22Rv1 (cell line): ENCODE results near the gene PNLIPRP2.

Experiments used
- H3K27ac ChIP-seq: fragments of 450-650 bp; 2 replicates; pipeline ENCODE4 v1.5.1; 2017
- ZFX ChIP-seq: fragments of 450-650 bp; IDR thresholded peaks from 2 replicates; pipeline ENCODE4 v1.6.1; 2017; ENCODE audit warnings: antibody characterized with exemption, borderline replicate concordance
- TF ChIP-seq, protein P1 (sequence below): fragments of 450-650 bp; IDR thresholded peaks from 2 replicates; pipeline ENCODE4 v1.5.1; 2017; ENCODE audit warnings: mild to moderate bottlenecking

Gene PNLIPRP2

DNA sequence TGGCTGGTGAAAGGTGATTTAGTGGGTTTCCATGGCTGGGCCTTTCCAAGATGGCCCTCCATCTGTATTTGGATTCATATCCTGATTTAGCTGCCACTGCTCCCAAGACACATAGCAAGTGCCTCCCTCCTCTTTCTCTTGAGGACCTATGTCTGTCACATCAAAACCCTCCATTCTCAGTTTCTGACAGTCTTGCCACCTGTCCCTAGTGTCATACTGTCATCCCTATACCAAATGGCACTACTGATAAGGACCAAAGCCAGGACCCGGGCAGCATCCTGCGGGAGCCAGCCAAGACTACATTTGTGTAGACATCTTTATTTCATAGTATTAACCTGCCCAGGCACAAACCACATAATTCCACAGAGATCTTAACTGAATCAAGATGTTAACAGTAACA is 34.8 kb downstream of the PNLIPRP2 start:
- TF ChIP-seq, protein P1, sequence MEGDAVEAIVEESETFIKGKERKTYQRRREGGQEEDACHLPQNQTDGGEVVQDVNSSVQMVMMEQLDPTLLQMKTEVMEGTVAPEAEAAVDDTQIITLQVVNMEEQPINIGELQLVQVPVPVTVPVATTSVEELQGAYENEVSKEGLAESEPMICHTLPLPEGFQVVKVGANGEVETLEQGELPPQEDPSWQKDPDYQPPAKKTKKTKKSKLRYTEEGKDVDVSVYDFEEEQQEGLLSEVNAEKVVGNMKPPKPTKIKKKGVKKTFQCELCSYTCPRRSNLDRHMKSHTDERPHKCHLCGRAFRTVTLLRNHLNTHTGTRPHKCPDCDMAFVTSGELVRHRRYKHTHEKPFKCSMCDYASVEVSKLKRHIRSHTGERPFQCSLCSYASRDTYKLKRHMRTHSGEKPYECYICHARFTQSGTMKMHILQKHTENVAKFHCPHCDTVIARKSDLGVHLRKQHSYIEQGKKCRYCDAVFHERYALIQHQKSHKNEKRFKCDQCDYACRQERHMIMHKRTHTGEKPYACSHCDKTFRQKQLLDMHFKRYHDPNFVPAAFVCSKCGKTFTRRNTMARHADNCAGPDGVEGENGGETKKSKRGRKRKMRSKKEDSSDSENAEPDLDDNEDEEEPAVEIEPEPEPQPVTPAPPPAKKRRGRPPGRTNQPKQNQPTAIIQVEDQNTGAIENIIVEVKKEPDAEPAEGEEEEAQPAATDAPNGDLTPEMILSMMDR = no peak
- no peak for TF ChIP-seq ZFX
- no peak overlapping the region for H3K27ac ChIP-seq

DNA sequence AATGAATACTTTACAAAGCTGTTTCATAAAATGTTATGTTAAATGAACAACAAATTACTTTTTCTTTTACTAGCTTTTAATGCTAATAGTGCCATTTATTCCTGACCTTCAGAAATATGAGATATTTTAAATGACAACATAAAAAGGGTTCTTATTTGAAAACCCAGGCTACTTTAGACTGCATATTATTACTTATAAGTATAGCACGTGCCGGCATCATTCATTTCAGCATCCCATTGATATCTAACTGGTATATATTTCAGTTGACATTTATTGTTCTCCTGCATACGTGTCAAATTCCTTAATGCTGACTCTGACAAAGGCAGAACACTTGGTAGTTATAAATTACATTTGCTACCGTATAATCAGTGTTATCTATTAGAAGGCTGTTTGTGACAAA is 35.3 kb downstream of the PNLIPRP2 start:
- no peak overlapping the region for H3K27ac ChIP-seq
- no peak for TF ChIP-seq ZFX
- TF ChIP-seq, protein P1 = no peak

DNA sequence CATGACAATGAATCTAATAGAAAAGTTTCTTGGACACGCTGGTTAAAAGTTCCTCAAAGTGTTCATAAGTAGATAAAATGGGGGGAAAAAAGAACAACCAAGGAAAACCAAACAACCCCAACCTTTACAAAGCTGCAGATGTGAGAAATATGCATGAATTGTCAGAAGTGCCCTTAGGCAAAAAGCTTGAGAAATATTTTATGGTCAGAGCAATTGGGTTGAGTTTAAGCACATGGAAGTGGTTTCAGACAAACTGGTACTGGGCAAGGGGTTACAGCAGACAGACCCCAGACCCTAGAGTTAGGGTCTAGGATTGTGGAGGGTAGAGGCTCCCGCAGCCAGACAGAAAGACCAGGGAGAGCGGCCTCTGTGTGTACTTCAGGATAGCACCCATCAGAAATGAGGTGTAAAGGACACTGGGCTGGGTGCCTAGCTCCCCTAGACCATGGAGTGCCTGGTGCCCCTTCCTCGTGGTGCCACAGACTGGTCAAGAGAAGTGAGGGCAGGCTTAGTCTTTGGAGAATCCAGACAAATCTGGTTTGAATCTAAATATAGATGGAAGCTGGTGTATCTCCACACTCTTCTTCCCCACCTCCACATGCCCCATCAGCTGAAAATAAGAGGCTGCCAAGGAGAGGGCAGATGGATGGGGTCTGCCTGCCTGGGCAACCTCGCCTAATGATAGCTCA is 37.3 kb downstream of the PNLIPRP2 start:
- no peak for TF ChIP-seq ZFX
- TF ChIP-seq, protein P1 = no peak
- H3K27ac ChIP-seq = no peak overlapping the region

DNA sequence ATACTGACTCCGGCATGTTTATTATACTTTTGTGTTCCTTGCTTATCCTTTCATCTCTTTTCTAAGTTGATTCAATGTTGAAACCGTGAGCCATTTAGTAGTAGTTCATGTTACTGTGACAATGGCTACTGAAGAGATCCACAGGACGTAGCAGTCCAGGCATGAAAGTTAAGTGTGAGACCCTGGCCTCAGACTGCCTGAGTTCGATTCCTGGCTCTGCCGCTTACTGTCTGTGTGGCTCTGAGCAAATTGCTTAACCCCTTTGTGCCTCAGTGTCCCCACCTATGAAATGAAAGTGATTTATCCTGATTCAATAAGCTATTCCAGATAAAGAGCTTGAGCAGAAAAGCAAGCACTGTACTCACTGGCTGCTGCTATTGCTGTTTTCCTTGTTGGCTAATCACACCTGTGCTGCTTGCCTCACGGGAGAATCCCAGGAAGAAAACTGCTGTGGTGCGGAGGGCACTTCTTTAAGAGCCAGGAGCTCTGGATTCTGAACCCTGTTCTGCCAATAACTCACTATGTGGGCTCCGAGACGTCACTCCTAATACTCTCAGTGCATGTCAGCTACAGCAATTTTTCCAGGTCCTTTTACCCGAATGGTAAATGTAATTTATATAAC is 38.4 kb downstream of the PNLIPRP2 start:
- no peak overlapping the region for H3K27ac ChIP-seq
- TF ChIP-seq, protein P1 = no peak
- no peak for TF ChIP-seq ZFX

DNA sequence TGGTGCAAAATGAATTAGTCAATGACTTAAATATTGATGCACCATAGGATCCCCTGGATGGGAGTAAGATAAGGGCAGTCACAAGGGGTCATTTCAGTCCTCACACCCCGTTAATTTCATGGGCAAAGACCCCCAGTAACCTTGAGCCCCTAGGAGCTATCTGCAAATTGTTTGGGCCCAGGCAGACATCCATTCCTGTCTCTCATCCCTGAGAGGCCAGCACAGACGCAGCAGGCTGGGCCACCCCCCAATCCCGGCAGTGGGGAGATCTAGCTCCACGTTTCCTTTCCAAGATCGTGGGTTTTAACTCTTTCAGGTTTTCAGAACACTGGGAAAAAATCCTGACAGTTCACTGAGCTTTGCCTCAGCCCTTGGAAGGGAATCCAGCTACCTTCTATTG is 40.1 kb downstream of the PNLIPRP2 start:
- no peak overlapping the region for H3K27ac ChIP-seq
- TF ChIP-seq, protein P1 = no peak

DNA sequence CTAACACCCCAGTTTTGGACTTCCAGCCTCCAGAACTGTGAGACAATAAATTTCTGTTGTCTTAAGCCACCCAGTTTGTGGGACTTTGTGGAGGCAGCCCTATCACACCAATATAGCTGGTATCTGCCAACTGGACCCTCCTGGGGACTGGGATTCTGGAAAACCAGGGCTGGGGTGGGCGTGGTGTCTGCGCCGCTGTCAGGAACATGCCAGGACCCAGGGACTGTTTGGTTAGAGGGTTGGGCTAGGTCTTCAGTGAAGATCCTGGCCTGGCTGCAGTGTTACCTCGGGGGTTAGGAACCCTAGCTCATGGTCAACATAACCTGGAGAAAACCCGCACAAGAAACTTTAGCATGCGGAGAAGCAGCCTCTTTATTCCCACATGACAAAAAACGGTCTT is 42.6 kb downstream of the PNLIPRP2 start:
- TF ChIP-seq, protein P1 = no peak
- TF ChIP-seq ZFX = no peak
- no peak overlapping the region for H3K27ac ChIP-seq

DNA sequence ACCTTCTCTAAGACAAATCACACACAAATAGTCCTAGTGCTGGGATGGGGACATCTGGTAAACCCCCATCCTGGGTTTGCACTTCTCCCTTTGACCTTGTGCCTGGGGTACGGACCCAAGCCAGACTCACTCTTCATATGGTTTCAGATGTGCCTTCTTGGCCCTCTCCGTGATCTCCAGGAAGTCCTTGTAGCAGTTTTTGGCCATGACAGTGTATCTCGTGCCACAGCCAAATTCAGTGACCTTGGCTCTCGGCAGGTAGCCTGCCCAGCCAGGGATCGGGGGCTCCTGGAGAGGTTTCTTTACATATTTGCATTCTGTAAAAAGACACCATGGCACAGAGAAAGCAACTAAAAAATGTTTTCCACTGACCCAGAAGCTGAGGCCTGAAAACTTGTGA is 43.9 kb downstream of the PNLIPRP2 start:
- no peak for TF ChIP-seq ZFX
- TF ChIP-seq, protein P1 = no peak

More for the DNA sequence above, 43.9 kb downstream of the PNLIPRP2 start:
- H3K27ac ChIP-seq = no peak overlapping the region
